GM13977 (cell line): ENCODE measurements around the gene MIAT.
A peak's percentile ranks its signal among the peaks of the same experiment; 100 is the strongest.

Experiments used
- DNase-seq: peaks from one replicate; pipeline ENCODE4 v3.0.0; 2012; ENCODE audit warnings: low spot score
- CTCF ChIP-seq: IDR thresholded peaks from 2 replicates; pipeline ENCODE4 v1.5.1; 2012; ENCODE audit warnings: mild to moderate bottlenecking, control low read depth; ENCODE audit not compliant: insufficient read depth; ENCODE audit errors: extremely low read depth, missing control alignments
- in situ Hi-C: fragments of 300-500 bp; cut with MboI; formaldehyde crosslinking; loops from one replicate; pipeline ENCODE4 v1.12.0; 2022; ENCODE audit warnings: low sequenced_read_pairs, low pct_unique_long_range_greater_than_20kb, mixed read lengths, inconsistent platforms; ENCODE audit not compliant: unreplicated experiment

Gene MIAT

GRCh38 chr22:26665813-26666231, 8.4 kb downstream of the MIAT start:
- no peak for DNase-seq
- in situ Hi-C loops: no loop called here
- no peak for TF ChIP-seq CTCF

GRCh38 chr22:26667140-26667539, 9.8 kb downstream of the MIAT start:
- TF ChIP-seq CTCF: no peak
- DNase-seq: no peak
- in situ Hi-C loops: no loop called here

GRCh38 chr22:26669060-26669481, 11.7 kb downstream of the MIAT start:
- no peak for DNase-seq
- TF ChIP-seq CTCF: no peak
- in situ Hi-C loops: no loop called here

GRCh38 chr22:26670459-26670858, 13.1 kb downstream of the MIAT start:
- in situ Hi-C loops: no loop called here
- no peak for TF ChIP-seq CTCF
- DNase-seq: no peak

GRCh38 chr22:26671317-26672059, 14.1 kb downstream of the MIAT start:
- DNase-seq: peak; percentile 45
- in situ Hi-C loops: no loop called here
- TF ChIP-seq CTCF: no peak

GRCh38 chr22:26672060-26672471, 14.7 kb downstream of the MIAT start:
- in situ Hi-C loops: no loop called here
- no peak for TF ChIP-seq CTCF
- no peak for DNase-seq
